Stimulated activated CD8-positive, alpha-beta memory T cell treated with anti-CD3 and anti-CD28 coated beads, Interleukin-7, amount 100 ng/mL, for 4 hours (primary cell): ENCODE data around the gene TSPAN4.

Experiments
- DNase-seq, 2 donors: peaks; one replicate each; pipeline ENCODE4 v3.0.0-alpha.2; 2020; ENCODE audit warnings: low read depth in 2 of 2

Gene TSPAN4

GRCh38 chr11:865462-866430 lies 23.1 kb downstream of the TSPAN4 start:
- no peak for DNase-seq

GRCh38 chr11:866481-866880 lies 23.8 kb downstream of the TSPAN4 start:
- no peak for DNase-seq

GRCh38 chr11:867856-868358 lies 25.3 kb downstream of the TSPAN4 start:
- DNase-seq: no peak

- no peak for DNase-seq
Measured at GRCh38 chr11:868394-868793, 25.7 kb downstream of the TSPAN4 start.

- no peak for DNase-seq
Measured at GRCh38 chr11:868802-869201, 26.1 kb downstream of the TSPAN4 start.

- DNase-seq: no peak
Measured at GRCh38 chr11:869399-870126, 26.9 kb downstream of the TSPAN4 start.

- no peak for DNase-seq
Measured at GRCh38 chr11:870127-870413, 27.4 kb downstream of the TSPAN4 start.

- no peak for DNase-seq
Measured at GRCh38 chr11:870418-870817, 27.8 kb downstream of the TSPAN4 start.

- no peak for DNase-seq
Measured at GRCh38 chr11:871472-871871, 28.8 kb downstream of the TSPAN4 start.

- no peak for DNase-seq
Measured at GRCh38 chr11:872799-873198, 30.1 kb downstream of the TSPAN4 start.

GRCh38 chr11:873706-874105 lies 31.1 kb downstream of the TSPAN4 start:
- DNase-seq: no peak

- DNase-seq: no peak
Measured at GRCh38 chr11:875203-875602, 32.6 kb downstream of the TSPAN4 start.

- DNase-seq: no peak
Measured at GRCh38 chr11:875769-876301, 33.2 kb downstream of the TSPAN4 start.

- DNase-seq: no peak
Measured at GRCh38 chr11:876545-876944, 33.9 kb downstream of the TSPAN4 start.

- no peak for DNase-seq
Measured at GRCh38 chr11:877565-877964, 34.9 kb downstream of the TSPAN4 start.

- no peak for DNase-seq
Measured at GRCh38 chr11:880447-880846, 37.8 kb downstream of the TSPAN4 start.

GRCh38 chr11:882596-882995 lies 39.9 kb downstream of the TSPAN4 start:
- DNase-seq: no peak

GRCh38 chr11:883527-883926 lies 40.9 kb downstream of the TSPAN4 start:
- DNase-seq: no peak

GRCh38 chr11:884578-885070 lies 42.0 kb downstream of the TSPAN4 start:
- DNase-seq: no peak

- DNase-seq: no peak
Measured at GRCh38 chr11:886568-886967, 43.9 kb downstream of the TSPAN4 start.

GRCh38 chr11:887589-887988 lies 44.9 kb downstream of the TSPAN4 start:
- DNase-seq: no peak
